HG03108 (cell line): ENCODE data around the gene MAB21L3.

ENCODE experiments used
- ATAC-seq: cut with Tn5 transposase; IDR thresholded peaks from one replicate; pipeline ENCODE4 v1.9.1; 2021; ENCODE audit warnings: moderate library complexity; ENCODE audit not compliant: unreplicated experiment

The MAB21L3 gene

DNA sequence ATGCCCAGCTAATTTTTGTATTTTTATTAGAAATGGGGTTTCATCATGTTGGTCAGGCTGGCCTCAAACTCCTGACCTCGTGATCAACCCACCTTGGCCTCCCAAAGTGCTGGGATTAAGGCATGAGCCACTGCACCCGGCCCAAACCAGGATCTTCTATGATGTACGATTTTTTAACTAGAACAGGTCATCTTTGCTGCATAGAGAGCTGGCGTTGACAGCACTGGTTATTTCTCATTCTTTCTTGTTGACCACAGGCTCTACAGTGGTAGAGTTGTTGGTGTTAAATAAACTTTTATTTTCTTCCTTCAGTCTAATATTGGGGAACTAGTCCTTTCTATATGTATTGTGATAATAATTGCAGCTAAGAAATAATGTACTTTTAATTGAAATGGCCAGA, 3.8 kb upstream of the MAB21L3 start:
- ATAC-seq: no peak

DNA sequence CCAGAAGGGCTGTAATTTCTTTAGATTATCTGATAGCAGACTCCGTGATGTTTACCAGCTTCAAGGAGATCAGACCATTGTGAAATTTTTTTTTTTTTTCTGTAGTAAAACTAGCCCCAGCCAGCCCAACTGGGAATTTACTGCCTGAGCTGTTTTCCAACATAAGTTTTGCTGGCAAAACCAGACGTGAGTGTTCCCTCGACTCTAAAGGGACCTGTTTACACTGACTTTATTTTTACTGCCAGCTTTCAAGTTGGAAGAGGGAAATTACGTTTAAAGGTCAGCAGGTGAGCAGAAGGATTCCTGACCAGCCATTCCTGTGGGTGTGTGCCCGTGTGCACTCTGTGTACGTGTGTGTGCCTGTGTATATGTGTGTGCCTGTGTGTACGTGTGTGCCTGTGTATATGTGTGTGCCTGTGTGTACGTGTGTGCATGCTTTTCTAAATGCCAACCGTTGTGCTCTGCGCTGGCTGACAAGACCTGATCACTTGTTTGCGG, 374 bp downstream of the MAB21L3 start:
- no peak for ATAC-seq

DNA sequence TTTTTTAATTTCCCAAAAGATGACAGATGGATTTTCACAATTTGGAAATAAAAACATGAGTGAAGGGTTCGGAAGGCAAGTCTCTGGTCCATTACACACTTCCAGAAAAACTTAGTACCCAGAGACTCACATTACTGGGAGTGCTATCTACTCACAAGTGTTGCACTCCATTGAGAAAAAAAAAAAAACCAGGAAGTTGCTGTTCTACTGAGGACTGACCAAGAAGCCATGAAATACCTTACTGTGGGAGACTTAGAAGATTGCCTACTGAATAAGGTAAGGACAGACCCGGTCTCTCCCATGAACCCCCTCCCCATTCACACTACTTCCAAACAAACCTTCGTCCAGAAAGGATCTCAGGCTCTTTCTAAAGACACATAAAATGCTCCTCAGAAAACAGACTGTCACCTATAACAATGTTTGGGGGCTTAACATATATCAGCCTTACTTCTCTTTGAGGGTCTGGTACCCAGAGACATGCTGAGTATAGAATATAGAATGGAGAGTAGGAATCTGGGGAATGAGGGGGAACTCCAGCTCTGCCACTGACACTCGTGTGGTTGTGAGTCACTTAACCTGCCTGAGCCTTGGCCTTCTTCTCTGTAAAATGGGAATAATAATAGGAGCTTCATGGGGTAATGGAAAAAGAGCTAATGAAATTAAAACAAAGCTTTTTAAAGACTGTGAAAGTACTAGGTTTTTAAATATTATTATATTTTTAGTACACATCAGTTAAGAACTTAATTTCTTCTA, 1.4 kb downstream of the MAB21L3 start:
- no peak for ATAC-seq

DNA sequence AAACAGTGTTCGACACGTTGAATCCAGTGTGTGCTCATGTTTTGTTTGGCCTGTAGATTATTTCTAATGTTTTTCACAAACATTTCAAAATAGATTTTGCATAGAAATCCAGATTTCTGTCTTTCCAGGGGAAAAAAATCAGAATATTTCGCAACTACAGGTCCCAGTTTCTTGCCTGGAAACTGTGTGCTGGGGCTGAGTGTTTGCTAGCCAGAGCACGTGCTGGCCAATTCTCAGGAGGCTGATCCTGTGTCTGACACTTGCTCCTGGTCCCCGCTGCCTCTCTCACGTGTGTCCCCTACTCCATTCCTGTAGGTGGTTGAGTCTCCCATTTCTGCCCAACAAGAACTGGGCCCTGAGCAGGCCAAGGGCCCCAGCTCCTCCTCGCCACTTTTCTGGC, 2.4 kb downstream of the MAB21L3 start:
- ATAC-seq: no peak

DNA sequence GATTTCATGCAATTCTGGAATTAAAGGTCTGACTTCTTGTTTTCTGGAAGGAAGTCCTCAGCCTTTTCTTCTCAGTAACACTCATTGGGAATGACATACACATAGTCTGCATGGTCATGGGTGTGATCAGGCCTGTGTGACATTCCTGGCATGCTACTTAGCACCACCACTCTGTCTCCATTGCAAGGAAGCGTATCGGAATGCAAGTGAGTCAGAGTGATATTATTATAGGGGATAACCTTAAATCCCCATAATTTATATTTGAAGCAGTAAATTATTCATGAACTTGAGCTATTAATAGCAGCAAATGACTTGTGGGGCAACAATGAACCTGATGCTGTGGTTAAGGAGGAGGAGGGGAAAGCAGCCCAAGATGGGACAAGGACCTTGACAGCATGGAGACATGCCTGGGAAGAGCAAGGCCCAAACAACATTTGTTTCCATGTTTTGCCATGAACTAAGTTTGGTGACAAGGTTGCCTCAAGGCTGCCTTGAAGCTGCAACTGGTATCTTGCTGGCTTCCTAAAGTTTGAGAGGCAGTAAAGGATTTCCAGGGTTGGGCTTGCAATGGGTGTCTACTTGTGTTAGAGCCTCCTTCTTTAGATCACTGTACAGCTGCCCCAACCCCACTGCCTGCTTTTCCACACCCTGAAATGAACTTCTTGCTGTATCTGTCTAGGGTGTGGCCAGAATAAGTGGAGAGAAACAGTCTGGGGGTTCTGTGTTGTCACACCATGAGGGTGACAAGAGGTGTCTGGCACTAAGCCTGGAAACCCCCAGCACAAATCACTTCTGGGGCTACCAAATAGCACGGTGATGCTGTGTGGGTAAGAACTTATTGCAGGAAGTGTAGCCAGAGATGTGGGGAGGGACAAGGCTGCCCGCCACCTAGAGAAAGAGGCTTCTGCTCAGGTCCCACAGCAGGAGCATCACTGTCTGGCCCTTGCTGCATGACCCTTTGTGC, 4.6 kb downstream of the MAB21L3 start:
- no peak for ATAC-seq

DNA sequence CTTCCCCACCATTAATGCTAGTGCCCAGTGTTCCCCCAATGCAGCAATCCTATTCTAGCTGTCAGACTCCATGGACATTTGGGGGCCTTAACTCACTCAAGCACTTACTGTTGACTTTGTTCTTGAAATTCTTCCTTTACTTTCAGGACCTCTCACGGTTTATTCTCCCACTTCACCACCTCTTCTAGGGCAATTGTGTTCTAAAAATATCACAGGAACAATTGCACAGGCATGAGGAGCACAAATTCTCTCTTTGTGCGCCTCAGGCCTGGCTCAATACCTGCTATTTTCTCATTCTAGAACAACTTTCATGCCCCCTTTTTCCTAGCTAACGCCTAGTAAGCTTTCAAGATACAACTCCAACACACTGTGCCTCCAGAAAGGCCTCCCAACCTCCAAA, 7.3 kb downstream of the MAB21L3 start:
- ATAC-seq: no peak

DNA sequence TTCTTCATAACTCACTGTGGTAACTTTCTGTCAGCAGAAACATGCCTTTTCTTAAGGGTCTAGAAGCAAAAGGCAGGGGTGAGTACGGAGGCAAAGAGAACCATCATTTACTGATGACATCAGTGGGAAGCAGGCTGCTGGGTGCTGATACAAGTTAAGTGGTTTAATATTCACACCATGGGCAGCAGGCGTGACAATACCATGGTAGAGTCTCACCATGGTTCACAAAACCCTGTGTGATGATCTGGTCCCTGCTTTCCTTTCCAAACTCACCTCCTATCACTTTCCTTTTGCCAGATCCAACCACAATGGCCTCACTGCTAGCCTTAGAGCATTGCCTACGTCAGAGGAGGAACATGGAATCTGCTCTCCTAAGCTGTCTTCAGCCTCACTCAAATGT, 8.7 kb downstream of the MAB21L3 start:
- no peak for ATAC-seq

DNA sequence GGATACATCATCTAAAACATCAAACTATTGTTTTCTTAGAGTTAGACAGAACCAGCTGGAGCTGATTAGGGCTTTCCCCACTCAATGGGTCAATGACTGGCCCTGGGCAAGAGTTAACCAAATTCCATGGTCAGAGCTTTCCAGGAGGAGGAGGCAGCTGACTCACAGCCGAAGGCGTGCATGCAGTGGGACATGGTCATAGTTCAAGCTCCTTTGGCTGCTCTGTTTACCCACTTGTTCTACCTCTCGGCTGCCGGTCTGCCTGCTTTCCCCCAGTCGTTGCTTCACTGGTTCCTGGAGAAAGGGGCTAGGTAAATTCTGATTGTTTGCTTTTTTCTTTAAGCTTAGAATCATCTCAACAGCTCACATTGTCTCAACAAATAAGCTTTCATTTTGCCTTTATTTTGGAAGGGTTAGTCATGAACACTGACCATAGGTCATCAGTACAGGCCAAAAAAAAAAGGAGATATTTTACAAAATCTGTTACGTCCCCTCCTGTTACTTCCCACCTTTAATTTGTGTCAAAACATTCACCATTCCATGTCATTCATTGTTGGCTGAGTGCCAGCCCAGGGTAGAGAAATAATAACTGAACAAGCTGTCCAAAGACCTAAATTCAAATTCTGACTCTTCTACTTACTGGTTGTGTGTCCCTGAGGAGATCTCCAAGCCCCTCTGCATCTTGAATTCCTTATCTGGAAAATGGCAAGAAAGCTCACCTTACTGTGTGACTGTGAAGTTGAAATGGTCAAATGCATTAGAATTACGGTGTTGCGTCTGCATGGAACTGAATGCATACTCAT, 12.0 kb downstream of the MAB21L3 start:
- no peak for ATAC-seq

DNA sequence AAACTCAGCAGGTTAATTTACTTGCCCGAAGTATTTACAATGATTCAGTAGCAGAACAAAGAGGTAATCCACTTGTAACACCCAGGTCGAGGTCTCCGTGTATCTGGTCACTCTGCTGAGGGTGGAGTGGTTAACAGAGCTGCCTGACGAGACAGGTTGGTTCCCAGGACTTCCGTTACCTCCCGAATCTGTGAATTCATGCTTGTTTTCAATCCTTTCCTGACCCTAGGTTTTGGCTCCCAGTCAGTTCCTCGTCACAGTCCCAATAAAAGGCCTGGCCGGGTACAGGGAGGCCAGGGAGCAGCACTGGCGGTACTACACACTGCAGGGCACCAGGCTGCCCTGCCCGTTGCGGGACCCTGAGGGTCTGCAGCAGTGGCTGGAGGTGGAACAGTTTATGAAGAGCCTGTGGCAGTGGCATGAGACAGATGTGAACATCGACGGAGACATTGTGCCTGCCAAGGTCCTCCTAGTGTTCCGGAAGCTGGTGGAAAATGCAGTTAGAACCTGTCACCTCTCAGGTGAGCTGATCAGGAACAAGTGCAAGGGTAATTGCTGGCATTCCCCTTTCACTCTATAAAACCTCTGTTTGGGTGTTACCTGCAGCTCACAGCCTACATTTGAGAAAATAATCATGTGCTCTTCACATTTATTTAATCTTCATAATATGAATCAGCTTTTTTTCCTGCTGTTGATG, 12.8 kb downstream of the MAB21L3 start:
- no peak for ATAC-seq

DNA sequence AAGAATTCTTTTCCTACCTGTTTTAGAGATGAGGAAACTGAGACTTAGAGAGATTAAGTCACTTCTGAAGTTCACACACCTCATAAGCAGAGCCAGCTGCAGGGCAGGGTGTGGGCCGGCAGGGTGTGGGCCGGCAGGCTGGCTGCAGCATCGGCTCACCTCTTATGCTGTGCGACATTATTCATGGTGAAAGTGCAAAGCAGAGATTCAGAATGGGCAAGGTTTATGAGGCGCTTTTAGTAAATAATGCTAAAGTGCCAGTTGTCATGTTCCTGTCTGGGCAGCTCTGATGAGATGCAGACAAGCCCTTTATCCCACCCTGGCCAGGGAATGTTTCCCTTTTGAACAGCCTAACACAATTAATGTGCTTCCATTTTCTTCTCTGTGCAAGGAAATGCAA, 14.6 kb downstream of the MAB21L3 start:
- no peak for ATAC-seq

DNA sequence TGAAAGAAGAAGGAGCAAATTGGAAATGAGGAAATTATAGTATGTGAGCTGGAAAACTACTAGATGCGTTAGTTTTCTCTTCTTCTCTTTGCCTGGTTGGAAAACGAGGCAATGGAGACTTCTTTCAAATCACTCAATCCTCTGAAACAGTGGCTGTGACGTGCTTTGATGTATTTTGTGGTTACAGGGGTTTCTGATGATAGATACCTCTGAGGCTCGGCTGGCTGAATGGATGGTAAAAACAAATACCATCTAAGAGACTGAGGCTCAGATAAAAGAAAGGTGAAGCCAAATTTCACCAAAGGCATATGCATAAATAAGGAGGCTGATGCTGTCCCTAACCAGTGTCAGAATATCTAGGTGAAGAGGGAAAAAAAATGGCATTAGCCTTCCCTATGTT, 15.1 kb downstream of the MAB21L3 start:
- no peak for ATAC-seq

DNA sequence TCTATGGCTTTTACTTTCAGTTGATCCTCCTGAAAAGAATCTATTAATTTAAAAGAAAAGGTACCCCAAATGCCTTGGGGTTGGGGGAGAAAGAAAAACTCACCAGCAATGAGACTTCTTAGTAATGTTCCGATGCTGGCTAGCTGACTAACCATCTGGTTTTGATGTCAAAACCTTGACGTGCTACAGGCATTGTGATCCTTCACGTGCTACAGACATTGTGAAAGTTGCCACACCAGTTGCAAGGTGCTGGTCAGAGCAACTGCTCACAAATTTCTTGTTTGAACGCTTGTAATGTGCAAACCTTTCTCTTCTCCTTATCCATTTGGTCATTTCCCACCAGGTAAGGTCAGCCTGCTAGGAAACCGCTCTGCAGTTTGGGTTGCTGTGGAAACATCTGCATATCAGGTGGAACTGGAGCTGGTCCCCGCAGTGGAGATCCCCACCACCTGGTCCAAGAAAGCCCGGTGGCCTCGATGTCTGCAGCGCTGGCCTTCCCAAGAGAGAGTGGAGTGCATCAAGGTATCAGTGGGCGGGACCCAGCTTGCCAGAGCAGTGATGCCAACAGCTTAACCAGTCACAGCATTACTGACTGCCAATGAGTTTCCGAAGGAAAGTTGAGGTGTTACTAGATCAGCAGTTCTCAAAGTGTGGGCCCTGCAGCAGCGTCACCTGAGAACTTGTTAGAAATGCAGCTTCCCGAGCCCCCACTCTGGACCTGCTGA, 16.1 kb downstream of the MAB21L3 start:
- no peak for ATAC-seq

DNA sequence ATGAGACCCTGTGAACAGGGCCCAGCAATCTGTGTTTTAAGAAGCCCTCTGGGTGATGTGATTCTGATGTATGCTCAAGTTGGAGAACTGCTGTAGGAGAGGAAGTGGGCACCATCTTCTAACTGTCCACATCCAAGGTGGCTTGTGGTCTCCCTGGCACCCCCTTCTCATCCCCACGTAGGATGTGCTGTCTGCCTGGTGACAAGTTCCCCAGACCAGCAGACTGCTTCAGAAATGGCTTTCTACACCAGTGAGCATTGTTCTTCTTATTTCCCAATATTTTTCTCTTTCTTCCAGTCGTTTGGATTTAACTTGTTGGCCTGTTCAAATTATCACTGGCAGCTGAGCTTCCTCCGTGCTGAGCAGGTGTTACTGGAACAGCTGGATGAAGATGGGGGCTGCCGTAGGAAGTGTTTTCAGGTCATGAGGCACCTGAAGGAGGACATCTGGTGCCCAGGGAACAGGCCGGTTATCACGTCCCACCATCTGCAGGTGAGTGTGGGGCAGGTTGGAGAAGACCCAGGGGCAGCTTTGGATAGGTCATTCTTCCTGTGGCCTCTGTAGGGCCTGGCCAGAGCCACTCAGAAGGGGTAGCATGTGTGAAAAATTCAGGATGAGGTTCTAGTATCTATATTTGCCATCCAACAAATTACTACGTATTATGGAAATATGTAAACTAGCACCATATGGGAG, 16.8 kb downstream of the MAB21L3 start:
- ATAC-seq: no peak

DNA sequence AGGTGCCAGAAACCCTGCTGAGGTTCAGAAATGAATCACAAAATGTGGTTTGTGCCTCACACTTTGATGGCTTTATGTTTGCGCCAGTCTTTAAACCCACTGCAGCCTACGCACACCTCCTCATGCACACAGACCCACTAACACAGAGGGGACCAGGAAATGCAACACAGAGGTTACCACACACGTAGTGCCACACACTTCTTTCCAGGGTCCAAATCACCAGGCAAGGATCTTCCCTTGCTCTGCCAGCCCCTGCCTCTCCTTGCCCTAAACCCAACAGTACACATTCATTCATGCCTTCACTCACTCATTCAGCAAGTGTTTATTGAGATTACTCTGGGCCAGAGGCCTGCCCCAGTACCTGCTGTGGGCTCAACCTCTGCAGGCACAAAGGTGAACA, 17.5 kb downstream of the MAB21L3 start:
- no peak for ATAC-seq

DNA sequence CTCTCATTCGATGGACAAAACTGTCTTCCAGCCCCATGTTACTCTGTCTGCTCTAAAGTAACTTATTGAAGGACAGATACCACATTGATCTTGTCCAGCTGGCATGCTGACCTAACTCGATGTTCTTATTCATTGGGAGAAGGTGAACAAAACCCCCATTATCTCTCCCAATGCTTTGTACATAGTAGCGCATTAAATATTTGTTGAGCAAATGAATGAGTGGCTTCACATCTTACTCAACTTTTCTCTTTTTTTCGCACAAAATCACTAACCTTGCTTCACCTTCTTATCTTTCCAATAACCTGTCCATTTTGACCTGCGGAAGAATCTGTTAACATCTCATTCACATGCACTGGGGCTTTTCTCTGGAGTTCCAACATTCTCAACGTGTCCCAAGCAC, 18.3 kb downstream of the MAB21L3 start:
- ATAC-seq: no peak

DNA sequence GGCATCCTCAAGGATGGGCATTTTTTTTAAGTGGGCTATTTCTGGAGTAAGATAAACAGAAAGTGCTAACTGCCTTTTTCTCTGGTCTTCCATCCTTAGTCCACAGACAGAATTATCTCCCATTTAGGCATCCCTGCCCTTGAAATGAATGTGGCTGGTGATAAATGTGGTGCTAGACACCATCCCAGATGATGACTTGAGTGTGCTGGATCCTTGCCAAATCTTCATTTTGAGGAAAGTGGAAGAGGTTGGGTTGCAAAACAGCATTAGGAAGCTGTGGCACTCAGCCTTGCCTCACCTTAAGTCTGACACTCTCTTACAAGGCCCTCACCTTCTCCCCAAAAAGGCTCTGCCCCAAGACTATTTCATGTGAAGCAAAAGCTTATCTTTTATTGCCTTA, 19.2 kb downstream of the MAB21L3 start:
- ATAC-seq: no peak

DNA sequence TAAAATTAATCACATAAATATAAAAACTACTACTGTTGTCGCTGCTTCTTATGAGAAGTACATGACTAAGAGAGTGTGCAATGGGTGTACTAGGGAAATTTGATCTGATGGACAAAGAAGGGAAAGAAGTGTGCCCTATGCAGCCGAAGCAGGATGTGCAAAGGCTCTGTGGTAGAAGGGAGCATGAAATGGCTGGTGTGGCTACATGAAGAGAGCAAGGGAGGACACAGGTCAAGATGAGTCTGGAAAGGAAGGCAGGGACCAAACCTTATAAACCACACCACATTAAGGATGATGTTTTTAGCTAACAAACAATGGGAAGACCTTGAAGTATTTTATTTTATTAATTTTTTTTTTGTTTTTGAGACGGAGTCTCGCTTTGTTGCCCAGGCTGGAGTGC, 20.0 kb downstream of the MAB21L3 start:
- ATAC-seq: no peak

DNA sequence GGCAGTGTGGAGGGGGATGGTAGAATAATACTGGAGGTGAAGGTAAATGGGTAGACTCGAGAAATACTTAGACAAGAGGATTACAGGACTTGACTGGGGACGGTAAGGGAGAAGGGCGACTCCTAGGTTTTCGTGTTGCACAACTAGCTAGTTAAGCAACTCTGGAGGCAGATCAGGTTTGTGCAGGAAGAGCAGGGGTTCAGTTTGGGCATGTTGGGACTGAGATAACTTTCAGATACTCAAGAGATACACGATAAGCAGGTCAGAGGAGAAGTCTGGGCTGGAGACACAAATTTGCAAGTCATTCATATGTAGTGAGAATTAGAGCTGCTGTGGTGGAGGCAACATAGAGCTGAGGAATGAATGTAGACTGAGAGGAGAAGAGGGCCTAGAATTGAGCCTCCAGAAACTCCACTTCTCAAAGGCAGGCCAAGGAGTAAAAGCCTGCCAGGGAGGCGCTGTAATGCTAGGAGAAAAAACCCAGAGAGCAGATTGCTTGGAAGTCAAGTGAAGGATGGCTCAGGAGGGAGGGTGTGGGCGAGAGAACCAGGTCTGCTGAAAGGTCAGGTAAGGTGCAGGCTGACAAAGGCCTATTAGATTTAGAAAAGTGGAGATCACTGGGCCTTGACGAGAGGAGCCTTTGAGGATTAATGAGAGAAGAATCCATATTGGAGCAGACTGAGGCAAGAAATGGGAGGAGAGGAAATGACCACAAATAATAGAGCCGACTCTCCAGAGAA, 20.8 kb downstream of the MAB21L3 start:
- ATAC-seq: no peak
